Keratinocyte (primary cell): ENCODE measurements around the gene CACNA1F.

Experiments used
- EZH2 ChIP-seq: IDR thresholded peaks from one replicate; pipeline ENCODE4 v1.6.1; 2012; ENCODE audit warnings: inconsistent platforms, mild to moderate bottlenecking, low read length, moderate library complexity
- TF ChIP-seq, protein P1 (sequence below), 3 experiments: IDR thresholded peaks in 1 of 3; conservative IDR thresholded peaks in 1 of 3; optimal IDR thresholded peaks in 1 of 3; 2 replicates in 2 of 3; 3 replicates in 1 of 3; pipeline versions ENCODE3 to v1.5.1; 2011; ENCODE audit warnings: low read length in 3 of 3, mild to moderate bottlenecking in 3 of 3, moderate library complexity in 2 of 3, control low read depth in 1 of 3, inconsistent platforms in 1 of 3; ENCODE audit not compliant: insufficient read depth in 2 of 3; ENCODE audit errors: extremely low read depth in 1 of 3

DNA sequence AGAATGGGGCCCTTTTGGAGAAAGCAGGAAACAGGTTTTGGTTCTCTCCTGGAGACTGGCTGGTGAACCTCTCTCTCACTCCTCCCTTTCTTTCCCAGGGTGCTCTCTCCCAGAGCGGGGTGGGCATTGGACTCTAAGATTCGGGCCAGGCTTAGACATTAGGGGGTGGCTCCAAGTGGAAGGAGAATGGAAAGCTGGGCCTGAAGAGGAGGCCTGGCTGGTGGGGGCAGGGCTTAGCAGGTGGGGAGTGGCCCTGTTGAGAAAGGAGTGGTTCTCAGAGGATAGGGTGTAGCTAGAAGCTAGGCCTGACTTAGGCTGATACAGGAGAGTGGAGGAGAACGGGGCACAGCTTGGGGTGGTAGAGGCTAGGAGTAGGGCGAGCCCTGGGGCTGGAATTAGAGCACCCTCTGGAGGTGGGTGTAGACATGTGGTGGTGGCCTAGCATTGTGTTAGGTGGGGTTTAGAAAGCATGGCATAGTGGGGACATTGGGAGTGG lies 55.8 kb downstream of the CACNA1F start:
- no peak for TF ChIP-seq EZH2
- TF ChIP-seq, protein P1, sequence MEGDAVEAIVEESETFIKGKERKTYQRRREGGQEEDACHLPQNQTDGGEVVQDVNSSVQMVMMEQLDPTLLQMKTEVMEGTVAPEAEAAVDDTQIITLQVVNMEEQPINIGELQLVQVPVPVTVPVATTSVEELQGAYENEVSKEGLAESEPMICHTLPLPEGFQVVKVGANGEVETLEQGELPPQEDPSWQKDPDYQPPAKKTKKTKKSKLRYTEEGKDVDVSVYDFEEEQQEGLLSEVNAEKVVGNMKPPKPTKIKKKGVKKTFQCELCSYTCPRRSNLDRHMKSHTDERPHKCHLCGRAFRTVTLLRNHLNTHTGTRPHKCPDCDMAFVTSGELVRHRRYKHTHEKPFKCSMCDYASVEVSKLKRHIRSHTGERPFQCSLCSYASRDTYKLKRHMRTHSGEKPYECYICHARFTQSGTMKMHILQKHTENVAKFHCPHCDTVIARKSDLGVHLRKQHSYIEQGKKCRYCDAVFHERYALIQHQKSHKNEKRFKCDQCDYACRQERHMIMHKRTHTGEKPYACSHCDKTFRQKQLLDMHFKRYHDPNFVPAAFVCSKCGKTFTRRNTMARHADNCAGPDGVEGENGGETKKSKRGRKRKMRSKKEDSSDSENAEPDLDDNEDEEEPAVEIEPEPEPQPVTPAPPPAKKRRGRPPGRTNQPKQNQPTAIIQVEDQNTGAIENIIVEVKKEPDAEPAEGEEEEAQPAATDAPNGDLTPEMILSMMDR (optimal IDR thresholded peaks at IDR 0.05 in 1 of 3, IDR thresholded peaks at IDR 0.05 in 1 of 3, conservative IDR thresholded peaks at IDR 0.05 in 1 of 3; ENCODE audit: extremely low read depth in 1 of 3, insufficient read depth in 2 of 3, low read length in 3 of 3), result no peak
